Stomach smooth muscle (tissue), 2 donors: ENCODE measurements around the gene QPCTL.
"Not testable (repeated sequence)": the region's sequence is repeated elsewhere in the genome, so short reads cannot be mapped to it uniquely, and the experiment has no call there.

Source experiments
- H3K27ac ChIP-seq: one replicate; pipeline ENCODE4 v1.7.0; 2013; ENCODE audit warnings: mild to moderate bottlenecking, low read length, inconsistent platforms
- H3K27me3 ChIP-seq, 2 donors: one replicate each; pipeline ENCODE4 v1.7.0; 2013; ENCODE audit warnings: low read length in 2 of 2; ENCODE audit not compliant: insufficient read depth in 2 of 2, control insufficient read depth in 1 of 2
- H3K36me3 ChIP-seq, 2 donors: one replicate each; pipeline ENCODE4 v1.7.0; 2013; ENCODE audit warnings: low read length in 2 of 2; ENCODE audit not compliant: control insufficient read depth in 2 of 2, insufficient read depth in 2 of 2
- H3K4me1 ChIP-seq: one replicate; pipeline ENCODE4 v1.7.0; 2013; ENCODE audit warnings: low read length; ENCODE audit not compliant: control insufficient read depth, insufficient read depth
- H3K4me3 ChIP-seq, 2 donors: one replicate each; pipeline ENCODE4 v1.7.0; 2013; ENCODE audit warnings: low read length in 2 of 2
- H3K9ac ChIP-seq, 2 donors: one replicate each; pipeline ENCODE4 v1.7.0; 2013; ENCODE audit warnings: low read length in 2 of 2, mild to moderate bottlenecking in 1 of 2
- H3K9me3 ChIP-seq, 2 donors: one replicate each; pipeline ENCODE4 v1.7.0; 2013; ENCODE audit warnings: low read length in 2 of 2; ENCODE audit not compliant: control insufficient read depth in 2 of 2
- donor health status: healthy.
- donor health status: Pancreatic carcinoma.

The QPCTL gene

GRCh38 chr19:45677351-45678230, 14.9 kb upstream of the QPCTL start:
- H3K9ac ChIP-seq = no peak overlapping the region
- peaks cover 25% of the 10 kb centered on the region for H3K4me1 ChIP-seq
- no peak overlapping the region for H3K27ac ChIP-seq

DNA sequence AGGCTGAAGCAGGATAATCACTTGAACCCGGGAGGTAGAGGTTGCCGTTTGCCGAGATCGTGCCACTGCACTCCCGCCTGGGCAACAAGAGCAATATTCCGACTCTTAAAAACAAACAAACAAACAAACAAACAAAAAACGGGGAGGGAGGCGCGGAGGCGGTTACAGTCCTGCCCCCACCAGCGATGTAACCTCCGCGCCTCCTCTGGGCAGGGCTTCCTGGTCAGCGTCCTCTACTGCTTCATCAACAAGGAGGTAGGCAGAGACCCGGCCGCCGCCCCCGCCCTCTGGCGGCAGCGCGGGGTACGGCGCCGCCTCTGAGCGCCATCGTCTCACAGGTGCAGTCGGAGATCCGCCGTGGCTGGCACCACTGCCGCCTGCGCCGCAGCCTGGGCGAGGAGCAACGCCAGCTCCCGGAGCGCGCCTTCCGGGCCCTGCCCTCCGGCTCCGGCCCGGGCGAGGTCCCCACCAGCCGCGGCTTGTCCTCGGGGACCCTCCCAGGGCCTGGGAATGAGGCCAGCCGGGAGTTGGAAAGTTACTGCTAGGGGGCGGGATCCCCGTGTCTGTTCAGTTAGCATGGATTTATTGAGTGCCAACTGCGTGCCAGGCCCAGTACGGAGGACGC, 11.0 kb upstream of the QPCTL start:
- Histone ChIP-seq H3K36me3 (peaks cover 10 to 13% of the 10 kb centered on the region in 2 donors), H3K9ac (peak overlapping the region in 1 of 2 donors; percentile 3), H3K9me3 (no peaks in the 10 kb centered on the region), H3K4me3 (peak overlapping the region; percentile 46 to 71), H3K4me1 (peaks cover 25% of the 10 kb centered on the region), H3K27ac (peak overlapping the region; percentile 55), H3K27me3 (peaks cover 24 to 25% of the 10 kb centered on the region in 2 donors)

More at GRCh38 chr19:45677351-45678230, 14.9 kb upstream of the QPCTL start:
- no peaks in the 10 kb centered on the region for H3K9me3 ChIP-seq
- peaks cover 31 to 35% of the 10 kb centered on the region in 2 donors for H3K27me3 ChIP-seq
- H3K4me3 ChIP-seq = peak overlapping the region in 1 of 2 donors; percentile 8
- H3K36me3 ChIP-seq = no peaks in the 10 kb centered on the region

DNA sequence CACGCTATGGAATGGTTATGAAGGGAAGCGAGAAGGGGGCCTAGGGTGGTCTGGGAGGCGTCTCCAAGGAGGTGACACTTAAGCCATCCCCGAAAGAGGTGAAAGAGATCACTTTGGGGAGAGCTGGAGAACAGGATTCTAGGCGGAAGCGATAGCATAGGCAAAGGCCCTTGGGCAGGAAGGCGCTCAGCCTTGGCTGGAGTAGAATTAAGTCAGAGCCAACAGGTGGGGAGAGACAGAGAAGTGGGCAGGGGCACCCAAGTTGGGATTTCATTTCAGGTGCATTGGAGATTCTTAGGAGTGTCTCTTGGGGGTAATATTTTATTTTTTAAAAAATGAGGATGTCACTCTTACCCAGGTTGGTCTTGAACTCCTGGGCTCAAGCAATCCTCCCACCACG, 10.3 kb upstream of the QPCTL start:
- Histone ChIP-seq H3K27me3 (peaks cover 18 to 19% of the 10 kb centered on the region in 2 donors), H3K4me3 (peak overlapping the region in 1 of 2 donors; percentile 71), H3K27ac (peak overlapping the region; percentile 55), H3K36me3 (peaks cover 13 to 16% of the 10 kb centered on the region in 2 donors), H3K9ac (peak overlapping the region in 1 of 2 donors; percentile 3), H3K9me3 (no peaks in the 10 kb centered on the region), H3K4me1 (peaks cover 20% of the 10 kb centered on the region)

- H3K9ac ChIP-seq = no peak overlapping the region
- peaks cover 13% of the 10 kb centered on the region for H3K4me1 ChIP-seq
- peaks cover 20 to 24% of the 10 kb centered on the region in 2 donors for H3K36me3 ChIP-seq
- H3K27me3 ChIP-seq = peaks cover 11 to 13% of the 10 kb centered on the region in 2 donors
- no peak overlapping the region for H3K4me3 ChIP-seq
- no peaks in the 10 kb centered on the region for H3K9me3 ChIP-seq
- H3K27ac ChIP-seq = no peak overlapping the region
These were observed 9.6 kb upstream of the QPCTL start for GRCh38 chr19:45682908-45683307.

DNA sequence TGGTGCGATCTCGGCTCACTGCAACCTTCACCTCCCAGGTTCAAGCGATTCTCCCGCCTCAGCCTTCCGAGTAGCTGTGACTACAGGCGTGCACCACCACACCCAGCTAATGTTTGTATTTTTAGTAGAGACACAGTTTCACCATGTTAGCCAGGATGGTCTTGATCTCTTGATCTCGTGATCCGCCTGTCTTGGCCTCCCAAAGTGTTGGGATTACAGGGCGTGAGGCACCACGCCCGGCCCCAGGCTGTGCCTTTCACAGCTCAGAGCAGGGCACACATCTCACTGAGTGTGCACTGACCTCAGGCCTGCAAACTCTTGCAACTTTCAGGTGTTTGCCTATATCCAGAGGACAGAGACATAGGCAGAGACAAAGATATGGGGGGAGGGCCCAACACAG, 7.4 kb upstream of the QPCTL start:
- not testable (repeated sequence) for H3K27ac ChIP-seq, H3K4me3 ChIP-seq, H3K27me3 ChIP-seq, H3K9ac ChIP-seq, H3K9me3 ChIP-seq
- H3K36me3 ChIP-seq = peaks cover 29% of the 10 kb centered on the region in 2 donors
- H3K4me1 ChIP-seq = peaks cover 12% of the 10 kb centered on the region

DNA sequence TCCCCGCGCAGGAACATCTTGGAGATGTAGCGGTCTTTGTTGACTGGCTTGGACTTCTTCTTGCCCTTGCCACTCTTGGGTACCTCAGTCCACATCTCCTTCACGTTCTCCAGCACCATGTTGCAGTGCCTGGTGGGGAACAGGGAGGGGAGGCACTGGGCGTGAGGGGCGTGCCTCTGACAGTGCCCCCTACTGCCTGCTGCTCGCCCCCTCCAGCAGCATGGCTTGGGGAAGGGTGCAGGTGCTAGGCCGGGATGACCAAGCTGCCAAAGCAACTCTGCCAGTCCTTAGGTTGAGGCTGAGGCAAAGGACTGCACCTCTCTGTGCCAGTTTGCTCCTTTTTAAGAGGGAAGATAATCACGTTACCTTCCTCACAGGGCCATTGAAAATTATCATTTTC, 4.9 kb upstream of the QPCTL start:
- Histone ChIP-seq H3K27ac (no peak overlapping the region), H3K9ac (no peak overlapping the region), H3K9me3 (no peaks in the 10 kb centered on the region), H3K4me3 (no peak overlapping the region), H3K36me3 (peaks cover 29% of the 10 kb centered on the region in 2 donors), H3K4me1 (peaks cover 7% of the 10 kb centered on the region), H3K27me3 (no peaks in the 10 kb centered on the region)

DNA sequence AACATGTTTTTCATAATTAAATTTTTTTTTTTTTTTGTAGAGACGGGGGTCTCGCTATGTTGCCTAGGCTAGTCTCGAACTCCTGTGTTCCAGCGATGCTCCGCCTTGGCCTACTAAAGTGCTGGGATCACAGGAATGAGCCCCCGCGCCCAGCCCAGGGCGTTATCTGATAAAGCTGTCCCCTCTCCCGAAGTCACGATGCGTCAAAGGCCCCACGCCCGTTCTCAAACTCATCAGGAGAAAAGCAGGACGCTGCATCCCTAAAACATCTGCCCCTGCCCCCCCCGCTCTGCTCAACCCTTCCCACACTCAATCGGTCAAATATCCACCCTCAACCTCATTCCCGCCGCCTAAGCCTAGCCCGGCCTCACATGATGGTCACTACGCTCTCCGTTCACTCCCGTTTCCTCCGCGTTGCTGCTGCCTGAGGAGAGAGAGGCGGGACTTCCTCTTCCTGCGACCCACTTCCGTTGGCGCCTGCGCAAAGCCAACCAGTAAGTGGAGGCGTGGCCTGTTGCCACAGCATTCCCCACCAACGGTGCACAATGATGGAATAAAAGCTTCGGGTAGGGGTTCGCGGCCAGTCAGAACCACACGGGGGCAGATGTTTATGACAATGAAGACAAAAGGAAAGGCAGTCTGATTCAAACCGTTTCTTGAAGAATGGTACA, 815 bp upstream of the QPCTL start, which contains the start of gene SNRPD2:
Gene SNRPD2, minus strand, starts transcription at position 438 of the 671 bp plus-strand sequence. Its CDS starts 65 bp downstream, at position 373.
- Histone ChIP-seq H3K9me3 (no peaks in the 10 kb centered on the region), H3K4me1 (peaks cover 17% of the 10 kb centered on the region), H3K36me3 (peaks cover 19% of the 10 kb centered on the region in 2 donors), H3K27ac (peak within 1 kb of the TSS; percentile 88), H3K9ac (peak within 1 kb of the TSS; percentile 90), H3K27me3 (no peaks in the 10 kb centered on the region), H3K4me3 (peak within 1 kb of the TSS; percentile 91 to 92)

DNA sequence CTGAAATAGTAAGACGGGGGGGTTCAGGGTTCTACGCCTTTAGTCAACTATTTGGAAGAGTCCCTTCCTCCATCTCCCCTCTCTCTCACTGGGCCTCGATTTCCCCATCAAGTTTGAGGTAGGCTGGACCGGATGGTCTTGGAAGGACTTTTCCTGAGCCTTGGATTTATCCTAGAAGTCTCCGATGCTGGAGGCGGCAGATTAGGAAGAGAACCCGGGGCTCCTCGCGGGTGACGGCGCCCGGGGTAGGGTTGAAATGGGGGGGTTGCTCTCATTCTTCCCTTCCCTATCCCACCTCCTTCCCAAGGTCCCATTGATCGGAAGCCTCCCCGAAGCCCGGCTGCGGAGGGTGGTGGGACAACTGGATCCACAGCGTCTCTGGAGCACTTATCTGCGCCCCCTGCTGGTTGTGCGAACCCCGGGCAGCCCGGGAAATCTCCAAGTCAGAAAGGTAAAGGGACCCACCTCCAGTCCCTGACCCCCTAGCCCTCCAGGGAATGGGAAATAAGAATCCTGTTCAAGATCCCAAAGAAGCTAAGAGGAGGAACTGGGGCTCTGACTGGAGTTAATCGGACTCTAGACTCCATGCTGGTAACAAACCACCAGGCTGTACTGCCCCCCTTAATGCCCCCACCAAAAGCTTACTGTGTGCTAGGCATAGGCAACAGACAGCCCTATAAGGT, 781 bp downstream of the QPCTL start:
- H3K27ac ChIP-seq = peak overlapping the region; percentile 88
- H3K9me3 ChIP-seq = no peaks in the 10 kb centered on the region
- H3K27me3 ChIP-seq = no peaks in the 10 kb centered on the region
- H3K4me1 ChIP-seq = peaks cover 17% of the 10 kb centered on the region
- H3K36me3 ChIP-seq = peaks cover 5 to 8% of the 10 kb centered on the region in 2 donors
- H3K4me3 ChIP-seq = peak overlapping the region; percentile 91 to 92
- peak overlapping the region; percentile 85 to 89 for H3K9ac ChIP-seq

GRCh38 chr19:45701676-45702075, 9.2 kb downstream of the QPCTL start:
- no peaks in the 10 kb centered on the region for H3K27me3 ChIP-seq
- H3K4me1 ChIP-seq = no peaks in the 10 kb centered on the region
- peaks cover 0 to 10% of the 10 kb centered on the region in 2 donors for H3K36me3 ChIP-seq
- H3K27ac ChIP-seq = no peak overlapping the region
- H3K9ac ChIP-seq = no peak overlapping the region
- no peak overlapping the region for H3K4me3 ChIP-seq
- no peaks in the 10 kb centered on the region for H3K9me3 ChIP-seq

- Histone ChIP-seq H3K27ac (no peak overlapping the region), H3K9ac (no peak overlapping the region), H3K4me3 (no peak overlapping the region), H3K9me3 (no peaks in the 10 kb centered on the region), H3K36me3 (peaks cover 0 to 10% of the 10 kb centered on the region in 2 donors), H3K27me3 (no peaks in the 10 kb centered on the region), H3K4me1 (no peaks in the 10 kb centered on the region)
These were observed 12.6 kb downstream of the QPCTL start for GRCh38 chr19:45705115-45705514.
